ENCODE results near the gene EDIL3.
A peak's percentile ranks its signal among the peaks of the same experiment; 100 is the strongest.
"Not testable (repeated sequence)": the region's sequence is repeated elsewhere in the genome, so short reads cannot be mapped to it uniquely, and the experiment has no call there.

Gene EDIL3

DNA sequence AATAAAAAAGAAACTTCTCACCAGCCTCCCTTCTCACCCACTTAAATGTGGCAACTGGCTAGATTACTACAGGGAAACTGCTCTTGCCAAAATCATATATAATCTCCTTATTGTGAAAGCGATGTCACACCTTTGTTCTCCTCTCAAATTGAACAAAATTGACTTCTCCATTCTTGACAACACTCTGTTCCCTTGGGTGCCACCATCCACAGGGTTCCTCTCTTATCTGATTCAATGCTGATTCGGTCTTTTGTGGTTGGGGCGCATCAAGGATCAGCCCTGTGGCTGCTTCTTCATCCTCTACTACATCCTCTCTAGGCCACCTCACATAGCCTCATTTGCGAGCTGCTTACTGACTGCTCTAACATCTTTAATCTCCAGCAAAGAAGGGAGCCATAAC, 86.1 kb downstream of the EDIL3 start:
- DNase-seq: no peak

DNA sequence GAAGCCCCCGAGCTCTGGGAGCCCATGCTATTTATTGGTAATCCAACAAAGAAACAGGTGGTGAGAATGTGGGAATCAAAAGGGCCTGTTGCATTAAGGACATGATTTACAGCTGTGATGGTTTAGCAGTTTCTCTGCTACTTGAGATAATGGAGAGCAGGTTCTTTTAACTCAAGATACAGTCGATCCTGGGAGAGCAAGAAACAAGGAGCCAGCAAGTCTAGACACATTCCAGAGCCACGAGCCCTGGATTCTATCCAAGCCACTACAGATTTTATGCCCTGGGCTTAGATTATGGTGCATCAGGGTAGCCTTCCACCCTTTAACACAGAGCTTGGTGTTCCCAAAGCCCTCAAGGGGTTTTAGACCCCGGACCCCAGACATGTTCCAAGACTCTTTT, 87.0 kb downstream of the EDIL3 start:
- DNase-seq: not testable (repeated sequence)

GRCh38 chr5:84292788-84293653, 91.7 kb downstream of the EDIL3 start:
- DNase-seq: no peak

- no peak for DNase-seq
Measured at GRCh38 chr5:84292000-84292642, 92.6 kb downstream of the EDIL3 start.

DNA sequence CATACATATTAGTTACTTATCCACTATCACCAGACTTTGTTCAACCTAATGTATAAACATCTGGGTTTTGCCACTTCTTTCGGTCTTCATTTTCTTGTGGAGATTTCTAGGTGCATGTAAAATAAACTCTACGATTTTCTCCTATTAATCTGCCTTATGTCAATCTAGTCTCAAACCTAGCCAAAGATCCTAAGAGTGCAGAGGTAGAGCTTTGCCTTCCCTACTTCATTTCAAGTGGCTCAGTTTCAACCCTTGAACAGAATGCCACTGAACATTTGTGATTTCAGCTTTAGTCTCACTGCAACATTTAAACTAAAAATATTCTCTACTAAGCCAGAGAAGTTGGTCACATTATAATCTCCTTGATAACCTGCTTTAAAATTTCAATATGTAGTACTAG, 94.0 kb downstream of the EDIL3 start:
- no peak for DNase-seq

DNA sequence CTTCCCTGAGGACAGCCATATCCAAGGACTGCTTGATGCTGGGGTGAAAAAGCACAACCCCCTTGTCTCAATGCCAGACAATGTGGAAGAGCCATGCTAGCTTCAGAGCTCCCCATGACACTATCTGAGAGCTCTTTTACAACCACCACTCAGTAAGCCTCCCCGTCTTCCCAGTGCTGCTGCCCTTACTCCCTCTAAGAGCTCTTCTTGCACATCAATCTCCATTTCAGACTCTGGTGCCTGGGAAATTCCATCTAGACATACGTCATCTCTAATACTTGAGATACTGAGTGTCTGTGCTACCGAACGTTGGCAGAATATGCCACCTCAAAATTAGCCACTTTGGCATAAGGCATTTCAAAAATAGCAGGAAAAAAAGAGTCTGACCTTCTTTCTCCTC, 94.5 kb downstream of the EDIL3 start:
- DNase-seq: no peak

DNA sequence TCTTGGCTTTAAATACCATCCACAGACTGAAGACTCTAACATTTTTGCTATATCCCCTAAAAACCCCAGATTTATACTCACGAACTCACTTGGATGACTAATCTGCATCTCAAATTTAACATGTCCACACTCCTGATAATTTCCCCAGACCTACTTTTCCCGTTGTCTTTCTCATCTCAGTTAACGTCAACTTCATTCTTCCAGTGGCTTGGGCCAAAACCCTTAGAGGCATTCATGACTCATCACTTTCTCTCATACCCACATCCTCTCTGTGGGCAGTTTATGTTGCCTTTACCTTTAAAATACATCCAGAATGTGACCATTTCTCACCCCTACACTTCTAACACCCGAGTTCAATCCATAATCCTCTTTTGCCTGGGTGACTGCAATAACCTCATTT, 96.7 kb downstream of the EDIL3 start:
- DNase-seq: no peak

DNA sequence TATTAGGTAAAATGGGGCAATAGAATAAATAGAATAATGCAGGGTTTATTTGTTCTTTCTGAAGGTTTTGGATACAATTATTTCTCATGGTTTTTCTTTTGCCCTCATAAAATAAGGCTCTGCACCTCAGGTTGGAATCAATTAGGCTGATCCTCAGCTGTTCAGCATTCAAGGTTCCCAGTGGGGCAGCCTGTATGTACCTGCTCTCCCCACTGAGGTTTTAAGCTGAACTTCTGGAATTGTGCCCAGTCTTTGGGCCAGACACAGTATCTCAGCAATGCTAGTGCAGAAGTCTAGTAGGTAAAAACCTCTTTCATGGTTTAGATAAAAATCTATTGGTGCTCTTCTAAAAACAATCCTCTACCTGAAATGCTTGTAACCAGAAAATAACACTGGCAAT, 98.0 kb downstream of the EDIL3 start:
- DNase-seq: no peak

- DNase-seq: no peak
Measured at GRCh38 chr5:84285641-84286637, 98.7 kb downstream of the EDIL3 start.

GRCh38 chr5:84281383-84281782, 103.3 kb downstream of the EDIL3 start:
- no peak for DNase-seq

GRCh38 chr5:84279234-84279633, 105.4 kb downstream of the EDIL3 start:
- no peak for DNase-seq

GRCh38 chr5:84275609-84276008, 109.1 kb downstream of the EDIL3 start:
- no peak for DNase-seq

DNA sequence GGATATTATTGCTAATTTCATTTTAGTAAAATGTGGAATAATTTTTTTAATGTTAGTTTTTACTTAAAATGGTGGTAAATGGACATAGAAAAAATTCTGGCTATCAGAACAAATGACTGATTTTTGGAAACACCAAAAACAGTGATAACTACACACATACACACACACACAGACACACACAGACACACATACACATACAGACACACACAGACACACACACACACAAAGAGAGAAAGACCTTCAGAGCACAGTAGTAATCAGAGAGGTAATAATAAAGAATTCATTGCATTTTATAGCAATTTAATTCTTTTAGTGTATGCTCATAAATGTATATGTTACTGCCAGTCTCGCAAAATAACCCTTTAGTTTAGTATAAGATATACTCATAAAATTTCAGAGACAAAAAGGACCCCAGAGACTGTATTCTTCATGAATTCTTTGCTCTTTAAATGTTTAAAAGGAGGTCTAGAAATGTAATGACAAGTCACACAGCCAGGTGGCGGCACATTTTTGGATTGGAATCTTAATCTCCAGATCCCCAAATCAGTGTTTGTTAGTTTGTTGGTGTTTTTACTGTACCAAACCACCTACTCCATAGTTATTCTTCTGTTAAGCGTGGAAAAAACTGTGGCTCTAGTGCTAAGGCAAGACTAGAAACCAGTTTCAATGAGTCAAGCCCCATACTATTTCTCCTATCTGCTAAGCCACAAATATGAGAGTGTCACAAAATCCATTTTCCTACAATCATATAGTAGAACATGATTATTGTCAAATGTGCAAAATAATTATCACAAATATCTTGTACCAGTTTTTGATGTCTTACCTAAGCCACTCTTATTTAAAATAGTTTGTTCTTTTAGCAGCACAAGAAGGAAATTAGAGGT, 109.9 kb downstream of the EDIL3 start:
- peak in 1 of 2 experiments; percentile 17 for DNase-seq

DNA sequence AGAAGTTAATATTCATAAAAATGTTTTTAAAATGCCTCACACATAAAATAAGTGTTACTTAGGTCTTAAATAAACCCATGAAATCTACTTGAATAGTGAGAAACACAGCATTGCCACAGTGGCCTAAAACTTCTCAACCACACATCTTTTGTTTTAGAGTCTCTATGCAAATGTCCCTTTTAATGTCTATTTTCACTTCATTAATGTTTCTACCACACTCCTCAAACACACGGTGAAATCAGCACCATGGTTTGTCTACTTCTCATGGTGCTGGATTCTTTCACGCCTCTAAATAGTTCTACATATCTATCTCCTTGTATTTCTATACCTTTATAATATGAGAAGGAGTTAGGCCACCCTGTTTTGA, 111.2 kb downstream of the EDIL3 start:
- DNase-seq: no peak

DNA sequence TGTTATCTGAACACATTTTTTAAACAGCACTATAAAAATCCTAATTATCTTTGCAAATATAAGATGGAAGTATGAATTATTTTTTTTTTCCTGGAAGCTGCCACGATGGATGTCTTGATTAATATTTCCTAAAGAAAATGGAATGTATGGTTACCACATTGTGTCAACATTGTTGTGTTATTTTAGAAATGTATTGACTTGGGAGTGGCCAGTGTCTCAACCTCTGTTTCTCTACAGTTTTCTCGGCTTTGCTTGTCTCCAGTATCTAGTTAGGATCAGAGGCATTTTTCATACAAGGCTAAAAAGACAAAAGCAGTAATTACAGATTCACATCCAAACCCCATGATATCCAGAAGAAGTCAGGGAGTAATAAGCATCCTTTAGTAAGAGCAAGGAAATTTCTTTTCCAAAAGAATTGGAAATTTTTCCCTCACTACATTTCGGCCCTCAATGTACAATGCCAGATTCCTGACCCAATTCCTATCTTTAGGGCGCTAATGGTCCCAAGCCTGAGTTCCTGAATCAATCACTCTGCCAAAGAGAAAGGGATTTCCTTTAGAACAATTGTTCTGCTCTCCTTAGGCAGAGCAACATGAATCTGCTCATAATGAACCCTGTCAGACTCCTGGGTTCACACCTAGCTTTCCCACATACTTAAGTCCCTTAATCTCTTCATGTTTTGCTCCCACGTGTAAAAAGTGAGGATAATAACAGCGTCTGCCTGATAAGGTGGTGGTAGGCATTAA, 111.7 kb downstream of the EDIL3 start:
- DNase-seq: no peak

GRCh38 chr5:84265739-84266550, 118.7 kb downstream of the EDIL3 start:
- no peak for DNase-seq

DNA sequence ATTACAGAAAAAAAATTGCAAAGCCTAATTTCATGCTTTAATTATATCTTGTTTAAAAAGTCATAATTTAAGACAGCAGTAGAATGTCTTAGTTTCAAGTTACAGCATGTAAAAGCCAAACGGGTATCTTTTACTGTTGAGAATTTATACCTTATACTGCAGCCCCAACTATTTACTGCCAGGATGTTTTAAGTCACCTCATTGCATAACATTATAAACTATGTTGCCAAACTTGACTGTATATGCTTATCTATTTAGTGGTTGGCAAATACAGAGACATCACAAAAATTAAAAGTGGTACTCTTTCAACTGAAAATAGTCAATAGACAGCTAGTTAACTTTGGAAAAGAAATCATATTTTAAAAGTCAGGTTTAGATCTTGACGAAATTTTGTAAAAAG, 119.5 kb downstream of the EDIL3 start:
- no peak for DNase-seq

DNA sequence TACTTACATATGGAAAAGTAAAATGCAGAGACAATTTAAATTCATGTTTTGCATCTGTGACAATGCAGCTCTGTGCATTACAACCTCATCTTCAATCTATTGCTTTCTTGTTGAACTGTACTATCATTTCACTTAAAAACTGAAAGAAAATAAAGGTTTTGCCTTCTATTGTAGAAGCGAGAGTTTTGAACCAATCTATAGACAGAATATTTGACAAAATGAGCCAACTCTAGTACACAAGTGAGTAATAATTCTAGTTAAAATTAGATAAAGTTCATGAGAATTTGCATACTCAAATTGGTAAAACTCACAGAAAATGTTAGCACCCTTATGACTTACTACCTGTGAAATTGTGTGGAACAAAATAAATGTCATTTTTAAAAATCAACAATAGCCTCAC, 123.7 kb downstream of the EDIL3 start:
- no peak for DNase-seq

DNA sequence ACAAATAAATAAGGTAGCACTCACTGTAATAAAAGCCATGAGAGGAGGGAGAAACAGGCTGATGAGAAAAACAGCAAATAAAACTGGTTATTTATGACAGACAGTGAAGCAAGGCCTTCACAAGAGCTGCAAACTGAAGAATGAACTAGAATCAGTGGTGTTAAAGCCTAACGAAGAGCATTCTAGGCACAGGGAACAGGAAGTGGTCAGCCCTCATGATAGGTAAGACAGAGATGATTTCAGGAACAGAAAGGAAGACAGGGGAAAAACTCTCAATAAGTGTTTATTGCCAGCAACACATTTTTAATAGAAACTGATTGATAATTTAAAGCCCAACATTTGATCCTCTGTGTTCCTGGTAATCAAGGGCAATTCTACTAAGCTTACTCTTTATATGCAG, 124.5 kb downstream of the EDIL3 start:
- no peak for DNase-seq

DNA sequence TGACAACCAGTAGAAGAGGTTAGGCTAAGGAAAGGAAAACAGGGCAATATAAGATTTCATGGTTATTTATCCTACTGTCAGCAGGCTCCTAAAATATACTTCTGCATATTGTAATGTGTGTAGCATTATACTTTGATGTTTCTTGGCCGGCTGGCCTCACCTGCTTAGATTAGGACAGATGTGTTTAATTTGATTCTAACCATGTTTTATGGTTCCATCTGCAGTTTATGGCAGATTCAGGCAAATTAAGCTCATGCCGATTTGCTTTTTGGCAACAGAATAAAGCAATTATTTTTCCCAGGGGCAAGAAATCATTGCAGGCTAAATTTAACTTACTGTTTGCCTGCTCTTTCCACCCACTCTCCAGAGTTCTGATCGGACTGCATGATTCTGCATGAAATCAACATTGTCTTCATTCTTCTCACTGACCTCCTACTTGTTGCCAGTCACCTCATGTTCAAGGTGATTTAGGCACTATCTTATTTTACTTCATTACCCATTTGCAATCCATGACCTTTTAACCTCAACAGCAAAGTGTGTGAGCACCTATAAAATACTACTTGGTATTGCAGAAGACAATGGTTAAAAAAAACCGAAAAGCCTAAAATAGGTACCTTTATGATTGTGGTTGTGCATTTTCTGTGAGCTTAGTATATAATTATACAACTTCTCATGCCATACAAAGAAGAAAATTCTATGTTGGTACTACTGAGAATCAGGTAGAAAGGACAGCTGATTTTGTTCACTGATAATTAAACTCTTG, 125.2 kb downstream of the EDIL3 start:
- no peak for DNase-seq

Measured in activated T-cell treated with anti-CD3 and anti-CD28 coated beads, Interleukin-2, amount 50 U/mL, for 48 hours (primary cell).